HG03103 (cell line): ENCODE results near the gene MPHOSPH9.

Source experiments
- ATAC-seq: cut with Tn5 transposase; IDR thresholded peaks from one replicate; pipeline ENCODE4 v1.9.1; 2021; ENCODE audit warnings: low read depth; ENCODE audit not compliant: unreplicated experiment

Gene MPHOSPH9

GRCh38 chr12:123232807-123233504 lies at the start of gene MPHOSPH9, which contains the start of gene MTRFR:
Gene MPHOSPH9, minus strand, starts transcription at chr12:123233141. Its CDS starts 2,777 bp downstream, at chr12:123230364.
Gene MTRFR, plus strand, starts transcription at chr12:123233436. Its CDS starts 20,239 bp downstream, at chr12:123253675.
- ATAC-seq = peak; percentile 70

GRCh38 chr12:123282111-123282510 lies 49.2 kb upstream of the MPHOSPH9 start:
- ATAC-seq = no peak

- no peak for ATAC-seq
Observed at GRCh38 chr12:123280971-123281370, 48.0 kb upstream of the MPHOSPH9 start.

GRCh38 chr12:123278101-123278627 lies 45.2 kb upstream of the MPHOSPH9 start:
- peak; percentile 76 for ATAC-seq

GRCh38 chr12:123273166-123273565 lies 40.2 kb upstream of the MPHOSPH9 start:
- ATAC-seq = no peak

GRCh38 chr12:123271001-123271668 lies 38.2 kb upstream of the MPHOSPH9 start:
- ATAC-seq = peak; percentile 51

- ATAC-seq = peak; percentile 6
Observed at GRCh38 chr12:123270214-123271000, 37.5 kb upstream of the MPHOSPH9 start.

GRCh38 chr12:123269896-123270213 lies 36.9 kb upstream of the MPHOSPH9 start:
- no peak for ATAC-seq

- no peak for ATAC-seq
Observed at GRCh38 chr12:123269395-123269892, 36.5 kb upstream of the MPHOSPH9 start.

- no peak for ATAC-seq
Observed at GRCh38 chr12:123268850-123269249, 35.9 kb upstream of the MPHOSPH9 start.

- no peak for ATAC-seq
Observed at GRCh38 chr12:123267991-123268843, 35.3 kb upstream of the MPHOSPH9 start.

GRCh38 chr12:123267335-123267920 lies 34.5 kb upstream of the MPHOSPH9 start:
- ATAC-seq = no peak

GRCh38 chr12:123266679-123267277 lies 33.8 kb upstream of the MPHOSPH9 start:
- no peak for ATAC-seq

GRCh38 chr12:123265851-123266678 lies 33.1 kb upstream of the MPHOSPH9 start:
- ATAC-seq = no peak

- no peak for ATAC-seq
Observed at GRCh38 chr12:123264642-123265041, 31.7 kb upstream of the MPHOSPH9 start.

- ATAC-seq = no peak
Observed at GRCh38 chr12:123263196-123263817, 30.4 kb upstream of the MPHOSPH9 start.

GRCh38 chr12:123261196-123261595 lies 28.3 kb upstream of the MPHOSPH9 start:
- ATAC-seq = no peak

GRCh38 chr12:123260081-123260480 lies 27.1 kb upstream of the MPHOSPH9 start:
- no peak for ATAC-seq
